GM12892 (cell line): ENCODE results near the gene TSHZ3.

Source experiments
- POLR2A ChIP-seq: IDR thresholded peaks from 2 replicates; pipeline ENCODE4 v1.6.1; 2011; ENCODE audit warnings: low read depth, low read length, control low read depth
- POLR2AphosphoS5 ChIP-seq: IDR thresholded peaks from 2 replicates; pipeline ENCODE4 v1.6.1; 2011; ENCODE audit warnings: low read depth, low read length, control low read depth
- TAF1 ChIP-seq: IDR thresholded peaks from 2 replicates; pipeline ENCODE4 v1.6.1; 2011; ENCODE audit warnings: low read depth, mild to moderate bottlenecking, control low read depth, low read length, borderline replicate concordance

DNA sequence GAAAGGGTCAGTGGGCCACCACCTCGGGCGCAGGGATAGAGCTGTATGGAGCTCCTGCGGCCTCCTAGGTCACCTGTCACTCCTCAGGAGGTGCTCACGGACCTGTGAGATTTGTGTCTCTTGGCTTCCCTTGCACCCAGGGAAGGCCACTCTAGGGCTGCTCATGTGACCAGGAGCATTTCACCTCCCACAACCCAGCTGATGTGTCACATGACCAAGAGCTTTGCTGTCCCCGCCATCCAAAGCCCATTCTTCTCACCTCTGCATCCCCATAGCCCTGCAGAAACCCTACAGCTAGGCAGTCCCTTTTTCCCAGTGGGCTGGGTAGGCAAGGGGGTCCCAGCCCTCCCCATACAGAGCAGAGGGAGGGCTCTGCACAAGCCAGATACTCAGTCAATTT, 51.2 kb downstream of the TSHZ3 start:
- no peak for TF ChIP-seq POLR2A
- TF ChIP-seq POLR2AphosphoS5: no peak
- TF ChIP-seq TAF1: no peak
